H9 (cell line): ENCODE data around the gene ARID1A. TPM values are rescaled to one million over a fixed set of nuclear protein-coding genes. Genes with fewer than 3 reads are reported as not detected.

Source experiments
- DNase-seq: peaks from one replicate; pipeline ENCODE4 v3.0.0-alpha.2; 2017
- H2AFZ ChIP-seq: one replicate; pipeline ENCODE4 v1.6.1; 2013; ENCODE audit warnings: mild to moderate bottlenecking, low read length, control low read depth, moderate library complexity
- H2AK5ac ChIP-seq: 2 replicates; pipeline ENCODE4 v1.6.1; 2013; ENCODE audit warnings: low read length, control low read depth, mixed read lengths; ENCODE audit not compliant: insufficient read length
- H2BK120ac ChIP-seq: one replicate; pipeline ENCODE4 v1.6.1; 2013; ENCODE audit warnings: low read depth, mild to moderate bottlenecking, low read length, control low read depth, inconsistent platforms; ENCODE audit not compliant: poor library complexity, severe bottlenecking
- H2BK12ac ChIP-seq: 2 replicates; pipeline ENCODE4 v1.6.1; 2013; ENCODE audit warnings: low read length, control low read depth, mixed read lengths, low read depth; ENCODE audit not compliant: insufficient read length
- H2BK15ac ChIP-seq: 2 replicates; pipeline ENCODE4 v1.6.1; 2013; ENCODE audit warnings: low read depth, low read length, control low read depth
- H2BK20ac ChIP-seq: one replicate; pipeline ENCODE4 v1.6.1; 2013; ENCODE audit warnings: low read depth, mild to moderate bottlenecking, low read length, control low read depth, inconsistent platforms; ENCODE audit not compliant: poor library complexity, severe bottlenecking
- H2BK5ac ChIP-seq: 2 replicates; pipeline ENCODE4 v1.6.1; 2013; ENCODE audit warnings: low read length, control low read depth, mixed read lengths; ENCODE audit not compliant: insufficient read length
- H3K14ac ChIP-seq: 2 replicates; pipeline ENCODE4 v1.6.1; 2013; ENCODE audit warnings: low read length, control low read depth; ENCODE audit not compliant: insufficient read depth
- H3K18ac ChIP-seq: 2 replicates; pipeline ENCODE4 v1.6.1; 2013; ENCODE audit warnings: low read depth, mild to moderate bottlenecking, mixed read lengths, low read length, control low read depth; ENCODE audit not compliant: insufficient read length
- H3K23ac ChIP-seq: 2 replicates; pipeline ENCODE4 v1.6.1; 2013; ENCODE audit warnings: low read length, control low read depth, mixed read lengths, low read depth; ENCODE audit not compliant: insufficient read length
- H3K23me2 ChIP-seq: 2 replicates; pipeline ENCODE4 v1.6.1; 2013; ENCODE audit warnings: low read depth, mild to moderate bottlenecking, mixed read lengths, low read length, control low read depth; ENCODE audit not compliant: insufficient read length, poor library complexity, severe bottlenecking
- H3K27ac ChIP-seq: 2 replicates; pipeline ENCODE4 v1.5.1; 2013; ENCODE audit warnings: low read length, control low read depth, mixed read lengths, low read depth; ENCODE audit not compliant: insufficient read length
- H3K27me3 ChIP-seq: 2 replicates; pipeline ENCODE4 v1.6.1; 2013; ENCODE audit warnings: low read length, control low read depth, inconsistent platforms; ENCODE audit not compliant: insufficient read depth
- H3K4ac ChIP-seq: 2 replicates; pipeline ENCODE4 v1.6.1; 2013; ENCODE audit warnings: low read depth, mild to moderate bottlenecking, control low read depth, inconsistent platforms, low read length, moderate library complexity
- H3K4me1 ChIP-seq: 2 replicates; pipeline ENCODE4 v1.6.1; 2013; ENCODE audit warnings: low read length, control low read depth, inconsistent platforms; ENCODE audit not compliant: insufficient read depth
- H3K4me2 ChIP-seq: 2 replicates; pipeline ENCODE4 v1.6.1; 2013; ENCODE audit warnings: low read length, control low read depth, mixed read lengths; ENCODE audit not compliant: insufficient read length, insufficient read depth
- H3K56ac ChIP-seq: 2 replicates; pipeline ENCODE4 v1.6.1; 2013; ENCODE audit warnings: low read depth, mild to moderate bottlenecking, mixed read lengths, low read length, control low read depth; ENCODE audit not compliant: insufficient read length
- H3K79me1 ChIP-seq: 2 replicates; pipeline ENCODE4 v1.6.1; 2013; ENCODE audit warnings: low read depth, mild to moderate bottlenecking, moderate library complexity, low read length, control low read depth, inconsistent platforms; ENCODE audit not compliant: insufficient read depth, poor library complexity, severe bottlenecking
- H3K79me2 ChIP-seq: 2 replicates; pipeline ENCODE4 v1.6.1; 2013; ENCODE audit warnings: low read length, control low read depth, inconsistent platforms; ENCODE audit not compliant: insufficient read depth
- H3K9ac ChIP-seq: 2 replicates; pipeline ENCODE4 v1.6.1; 2013; ENCODE audit warnings: low read length, control low read depth, mixed read lengths; ENCODE audit not compliant: insufficient read length; ENCODE audit errors: extremely low read depth
- H3K9me3 ChIP-seq: one replicate; pipeline ENCODE4 v1.6.1; 2013; ENCODE audit warnings: low read depth, low read length, inconsistent platforms; ENCODE audit not compliant: control insufficient read depth
- H3T11ph ChIP-seq: one replicate; pipeline ENCODE4 v1.6.1; 2013; ENCODE audit warnings: mild to moderate bottlenecking, low read length, control low read depth, inconsistent platforms
- H4K20me1 ChIP-seq: one replicate; pipeline ENCODE4 v1.6.1; 2013; ENCODE audit not compliant: control insufficient read depth, insufficient read length, insufficient read depth
- H4K5ac ChIP-seq: 2 replicates; pipeline ENCODE4 v1.6.1; 2013; ENCODE audit warnings: low read depth, mild to moderate bottlenecking, mixed read lengths, low read length, control low read depth; ENCODE audit not compliant: insufficient read length
- H4K8ac ChIP-seq: replicated peaks from 2 replicates; pipeline ENCODE4 v1.6.1; 2013; ENCODE audit warnings: low read length, control low read depth, mixed read lengths, low read depth; ENCODE audit not compliant: insufficient read length
- H4K91ac ChIP-seq: 2 replicates; pipeline ENCODE4 v1.6.1; 2013; ENCODE audit warnings: low read depth, mild to moderate bottlenecking, moderate library complexity, mixed read lengths, low read length, control low read depth; ENCODE audit not compliant: insufficient read length
- H3K27ac Mint-ChIP-seq, 3 experiments: 2 replicates in 2 of 3; 3 replicates in 1 of 3; pipeline ENCODE4 v1.8.0; 2020 to 2021; ENCODE audit warnings: mixed read lengths in 3 of 3, mild to moderate bottlenecking in 1 of 3, moderate library complexity in 1 of 3
- H3K27me3 Mint-ChIP-seq: 2 replicates; pipeline ENCODE4 v1.8.0; 2021; ENCODE audit warnings: low read depth, mild to moderate bottlenecking, moderate library complexity, mixed read lengths
- H3K36me3 Mint-ChIP-seq, 3 experiments: 2 replicates in 2 of 3; 3 replicates in 1 of 3; pipeline ENCODE4 v1.8.0; 2020 to 2021; ENCODE audit warnings: low read depth in 3 of 3, mixed read lengths in 3 of 3; ENCODE audit not compliant: insufficient read depth in 1 of 3
- H3K4me1 Mint-ChIP-seq, 2 experiments: 2 replicates each; pipeline ENCODE4 v1.8.0; 2020; ENCODE audit warnings: mixed read lengths in 2 of 2
- H3K4me3 Mint-ChIP-seq, 2 experiments: 2 replicates in 1 of 2; 3 replicates in 1 of 2; pipeline ENCODE4 v1.8.0; 2020 to 2021; ENCODE audit warnings: mild to moderate bottlenecking in 2 of 2, mixed read lengths in 2 of 2, moderate library complexity in 1 of 2
- H3K9me3 Mint-ChIP-seq, 2 experiments: 2 replicates in 1 of 2; 3 replicates in 1 of 2; pipeline ENCODE4 v1.8.0; 2020; ENCODE audit warnings: mild to moderate bottlenecking in 2 of 2, mixed read lengths in 2 of 2, moderate library complexity in 1 of 2
- WGBS: extraction: QIAGEN DNeasy Blood & Tissue Kit; methylation state at CpG from one replicate; pipeline ENCODE4 v1.1.7; 2013; ENCODE audit warnings: missing lambda C conversion rate, low lambda C conversion rate, mixed read lengths; ENCODE audit not compliant: insufficient read length; ENCODE audit errors: extremely low coverage; 5-methylcytosine and 5-hydroxymethylcytosine counted together
- total RNA-seq: library from RNA; stranded (reverse); gene quantifications from 2 replicates; pipeline ENCODE4 v1.2.1, GENCODE V29; 2021
- TF ChIP-seq, protein P1 (sequence below): fragments of 200-600 bp; sonication (generic); conservative IDR thresholded peaks from 3 replicates; pipeline ENCODE4 v1.8.0; 2021; ENCODE audit warnings: antibody characterized with exemption, mild to moderate bottlenecking

ARID1A gene
- total RNA-seq, 1 experiment from 2014 or later = 147 TPM

DNA sequence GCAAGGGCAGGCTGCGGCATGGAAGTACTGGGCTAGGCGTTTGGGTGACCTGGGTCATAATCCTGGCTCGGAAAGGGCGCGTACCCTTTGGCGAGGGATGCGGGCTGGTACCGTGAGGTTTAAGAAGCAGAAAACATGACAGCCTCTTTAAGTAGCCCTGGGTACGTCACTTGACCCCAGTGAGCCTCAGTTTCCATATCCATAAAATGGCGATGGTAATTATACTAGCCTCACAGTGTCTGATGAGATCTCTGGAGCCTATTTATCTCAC is 92.6 kb downstream of the ARID1A start:
- Mint-ChIP-seq H3K4me3 (peak overlapping the region; percentile 92 to 95), H3K4me1 (peaks cover 39 to 45% of the 10 kb centered on the region in 2 experiments), H3K9me3 (no peaks in the 10 kb centered on the region), H3K36me3 (peaks cover 0 to 5% (median 4%) of the 10 kb centered on the region in 3 experiments; a peak in 4 of 7 replicates), H3K27me3 (no peaks in the 10 kb centered on the region; the same call in 1 of the 2 replicates), H3K27ac (peak overlapping the region; percentile 1 to 21 (median 17))
- Histone ChIP-seq H4K8ac (no peak overlapping the region), H3K23me2 (peaks cover 10% of the 10 kb centered on the region), H3K14ac (0 out of 2 replicates have a peak overlapping the region, but pooled peaks have one; percentile 74), H3K27ac (no peak overlapping the region), H2BK12ac (no peak overlapping the region), H3K79me2 (no peaks in the 10 kb centered on the region; the same call in 1 of the 2 replicates), H3K4me1 (peaks cover 5% of the 10 kb centered on the region; the same call in 1 of the 2 replicates), H3K56ac (no peak overlapping the region), H2BK15ac (no peak overlapping the region), H2AK5ac (no peak overlapping the region), H2AFZ (no peak overlapping the region), H4K20me1 (no peaks in the 10 kb centered on the region), H3K79me1 (no peaks in the 10 kb centered on the region), H2BK120ac (no peak overlapping the region), H4K91ac (no peak overlapping the region), H3K27me3 (no peaks in the 10 kb centered on the region), H4K5ac (no peak overlapping the region), H3K4ac (no peak overlapping the region), H3K4me2 (peak overlapping the region; percentile 85), H3K9ac (peak overlapping the region; percentile 53), H2BK5ac (no peak overlapping the region), H3K23ac (no peak overlapping the region), H2BK20ac (no peak overlapping the region), H3T11ph (no peak overlapping the region), H3K9me3 (no peaks in the 10 kb centered on the region), H3K18ac (no peak overlapping the region)
- DNase-seq = no peak
- TF ChIP-seq, protein P1, sequence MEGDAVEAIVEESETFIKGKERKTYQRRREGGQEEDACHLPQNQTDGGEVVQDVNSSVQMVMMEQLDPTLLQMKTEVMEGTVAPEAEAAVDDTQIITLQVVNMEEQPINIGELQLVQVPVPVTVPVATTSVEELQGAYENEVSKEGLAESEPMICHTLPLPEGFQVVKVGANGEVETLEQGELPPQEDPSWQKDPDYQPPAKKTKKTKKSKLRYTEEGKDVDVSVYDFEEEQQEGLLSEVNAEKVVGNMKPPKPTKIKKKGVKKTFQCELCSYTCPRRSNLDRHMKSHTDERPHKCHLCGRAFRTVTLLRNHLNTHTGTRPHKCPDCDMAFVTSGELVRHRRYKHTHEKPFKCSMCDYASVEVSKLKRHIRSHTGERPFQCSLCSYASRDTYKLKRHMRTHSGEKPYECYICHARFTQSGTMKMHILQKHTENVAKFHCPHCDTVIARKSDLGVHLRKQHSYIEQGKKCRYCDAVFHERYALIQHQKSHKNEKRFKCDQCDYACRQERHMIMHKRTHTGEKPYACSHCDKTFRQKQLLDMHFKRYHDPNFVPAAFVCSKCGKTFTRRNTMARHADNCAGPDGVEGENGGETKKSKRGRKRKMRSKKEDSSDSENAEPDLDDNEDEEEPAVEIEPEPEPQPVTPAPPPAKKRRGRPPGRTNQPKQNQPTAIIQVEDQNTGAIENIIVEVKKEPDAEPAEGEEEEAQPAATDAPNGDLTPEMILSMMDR = no peak
- WGBS = no CpG with 5 or more reads among the region's 10 CpGs
